K562 (cell line): ENCODE measurements around the gene FAM20C. TPM values are rescaled to one million over a fixed set of nuclear protein-coding genes. Genes with fewer than 3 reads are reported as not detected.

ENCODE experiments used
- ATAC-seq: fragments of 200-7000 bp; cut with Tn5 transposase; 3 replicates; pipeline ENCODE4 v1.9.1; 2020; ENCODE audit warnings: moderate library complexity
- BruUV-seq: library from RNA; stranded (reverse); fragments of 400-500 nt; replicated peaks from 2 replicates; lab custom pipeline; 2021; lab: Mats Ljungman, UMichigan
- CTCF ChIA-PET: fragments of 300-600 bp; formaldehyde crosslinking; extraction: SDS; loops from one replicate; lab custom pipeline; 2021; ENCODE audit warnings: low intra/inter-chr PET ratio; lab: Yijun Ruan, JAX
- POLR2A ChIA-PET: fragments of 300-600, 350-650 bp; sonication (Branson Sonifier 250); formaldehyde crosslinking; extraction: SDS; loops from one replicate; lab custom pipeline; 2021; ENCODE audit warnings: antibody characterized with exemption, inconsistent platforms; lab: Yijun Ruan, JAX
- DNase-seq, 4 experiments: peaks; one replicate each; pipeline versions ENCODE4 v3.0.0 to v3.0.0-alpha.2; 2011 to 2018; ENCODE audit warnings: low spot score in 3 of 4, mixed read lengths in 3 of 4; ENCODE audit errors: extremely low read depth in 1 of 4
- FAIRE-seq: peaks from 2 replicates; lab custom pipeline; 2011; peaks lifted over from hg19 to GRCh38; lab: Jason Lieb, UNC
- H2AFZ ChIP-seq: 2 replicates; pipeline ENCODE4 v1.6.0; 2011; ENCODE audit warnings: low read depth, low read length, control low read depth, inconsistent platforms
- H3K27ac ChIP-seq: fragments of 200-600 bp; 3 replicates; pipeline ENCODE4 v1.8.0; 2011; ENCODE audit warnings: low read depth, mild to moderate bottlenecking, control low read depth, inconsistent platforms, low read length, moderate library complexity, mixed read lengths; ENCODE audit errors: extremely low read depth
- H3K27me3 ChIP-seq, 2 experiments: fragments of 300-600 bp in 1 of 2; 2 replicates in 1 of 2; 3 replicates in 1 of 2; pipeline versions ENCODE4 v1.6.0 to v1.8.0; 2011; ENCODE audit warnings: inconsistent platforms in 2 of 2, low read length in 2 of 2, mild to moderate bottlenecking in 1 of 2, mixed read lengths in 1 of 2, moderate library complexity in 1 of 2; ENCODE audit not compliant: control insufficient read depth in 2 of 2, insufficient read depth in 2 of 2
- H3K36me3 ChIP-seq: fragments of 300-600 bp; 3 replicates; pipeline ENCODE4 v1.8.0; 2011; ENCODE audit warnings: mild to moderate bottlenecking, low read length, inconsistent platforms; ENCODE audit not compliant: control insufficient read depth, insufficient read depth
- H3K4me1 ChIP-seq, 2 experiments: fragments of 200-600 bp in 1 of 2; replicated peaks in 1 of 2; 2 replicates in 1 of 2; 3 replicates in 1 of 2; pipeline versions ENCODE4 v1.5.1 to v1.8.0; 2011; ENCODE audit warnings: inconsistent platforms in 2 of 2, low read length in 2 of 2, mild to moderate bottlenecking in 1 of 2, mixed read lengths in 1 of 2, moderate library complexity in 1 of 2; ENCODE audit not compliant: control insufficient read depth in 2 of 2, insufficient read depth in 2 of 2
- H3K4me2 ChIP-seq: 2 replicates; pipeline ENCODE4 v1.6.1; 2011; ENCODE audit warnings: low read length, control low read depth, inconsistent platforms, mixed read lengths; ENCODE audit not compliant: insufficient read depth
- H3K4me3 ChIP-seq: fragments of 200-600 bp; sonication (generic), shearing (Covaris generic); 2 replicates; pipeline ENCODE4 v1.5.1; 2016; ENCODE audit warnings: control low read depth, inconsistent platforms
- H3K79me2 ChIP-seq: fragments of 200-600 bp; 3 replicates; pipeline ENCODE4 v1.8.0; 2011; ENCODE audit warnings: low read length, inconsistent platforms; ENCODE audit not compliant: control insufficient read depth, insufficient read depth
- H3K9ac ChIP-seq, 2 experiments: 2 replicates each; pipeline versions ENCODE4 v1.6.0 to v1.6.1; 2011; ENCODE audit warnings: low read depth in 2 of 2, low read length in 2 of 2, control low read depth in 1 of 2, inconsistent platforms in 1 of 2, mild to moderate bottlenecking in 1 of 2, mixed read lengths in 1 of 2; ENCODE audit not compliant: insufficient read depth in 1 of 2
- H3K9me1 ChIP-seq: one replicate; pipeline ENCODE4 v1.6.0; 2011; ENCODE audit warnings: inconsistent platforms, mild to moderate bottlenecking, low read length, moderate library complexity; ENCODE audit not compliant: control insufficient read depth, insufficient read depth
- H3K9me3 ChIP-seq: replicated peaks from 2 replicates; pipeline ENCODE4 v1.5.1; 2011; ENCODE audit warnings: low read depth, low read length, inconsistent platforms; ENCODE audit not compliant: control insufficient read depth, insufficient read depth
- H4K20me1 ChIP-seq: replicated peaks from 2 replicates; pipeline ENCODE4 v1.6.1; 2011; ENCODE audit warnings: low read length, inconsistent platforms, mixed read lengths; ENCODE audit not compliant: control insufficient read depth, insufficient read depth
- ARHGAP35 ChIP-seq: fragments of 450-650 bp; IDR thresholded peaks from 2 replicates; pipeline ENCODE4 v1.6.1; 2018; ENCODE audit not compliant: partially characterized antibody
- ATF1 ChIP-seq, 2 experiments: fragments of 450-650 bp in 1 of 2; IDR thresholded peaks; 2 replicates each; pipeline ENCODE4 v1.6.1; 2016; ENCODE audit warnings: missing compliant biosample characterization in 1 of 2, missing genetic modification characterization in 1 of 2
- BCOR ChIP-seq: fragments of 450-650 bp; IDR thresholded peaks from 2 replicates; pipeline ENCODE4 v1.6.1; 2016
- CREBBP ChIP-seq: IDR thresholded peaks from one replicate; pipeline ENCODE4 v1.6.1; 2012; ENCODE audit warnings: low read depth, mild to moderate bottlenecking, control low read depth, inconsistent platforms, low read length
- HLTF ChIP-seq: fragments of 450-650 bp; IDR thresholded peaks from 2 replicates; pipeline ENCODE4 v1.6.1; 2016
- HNRNPK ChIP-seq: fragments of 200-400 bp; formaldehyde crosslinking; IDR thresholded peaks from one replicate; pipeline ENCODE4 v1.6.1; 2018; ENCODE audit warnings: mild to moderate bottlenecking, low read depth, low read length; ENCODE audit not compliant: poor library complexity, severe bottlenecking
- KDM1A ChIP-seq, 2 experiments: fragments of 450-650 bp; IDR thresholded peaks; 2 replicates each; pipeline ENCODE4 v1.6.1; 2016; ENCODE audit warnings: mild to moderate bottlenecking in 2 of 2
- LARP7 ChIP-seq: fragments of 450-650 bp; IDR thresholded peaks from 2 replicates; pipeline ENCODE4 v1.6.1; 2016
- MAZ ChIP-seq, 2 experiments: fragments of 450-650 bp in 1 of 2; sonication (generic) in 1 of 2; formaldehyde crosslinking; IDR thresholded peaks in 1 of 2; conservative IDR thresholded peaks in 1 of 2; 2 replicates each; pipeline versions ENCODE4 v1.4.0 to v1.5.0; 2020; ENCODE audit warnings: mild to moderate bottlenecking in 1 of 2, missing genetic modification reagents in 1 of 2
- NBN ChIP-seq: fragments of 450-650 bp; IDR thresholded peaks from 2 replicates; pipeline ENCODE4 v1.6.1; 2016; ENCODE audit warnings: low read depth, mild to moderate bottlenecking
- NFRKB ChIP-seq: fragments of 450-650 bp; IDR thresholded peaks from 2 replicates; pipeline ENCODE4 v1.6.1; 2016; ENCODE audit warnings: low read depth
- NR2C1 ChIP-seq, 2 experiments: fragments of 450-650 bp; IDR thresholded peaks; 2 replicates each; pipeline ENCODE4 v1.6.1; 2017; ENCODE audit warnings: mild to moderate bottlenecking in 2 of 2, antibody characterized with exemption in 1 of 2, inconsistent platforms in 1 of 2, missing compliant biosample characterization in 1 of 2, missing genetic modification characterization in 1 of 2
- SETDB1 ChIP-seq: IDR thresholded peaks from one replicate; pipeline ENCODE4 v1.6.1; 2012; ENCODE audit warnings: low read length, control low read depth, inconsistent platforms
- SIRT6 ChIP-seq: IDR thresholded peaks from one replicate; pipeline ENCODE4 v1.6.1; 2012; ENCODE audit warnings: low read depth, mild to moderate bottlenecking, control low read depth, inconsistent platforms, low read length, moderate library complexity
- TEAD2 ChIP-seq: fragments of 450-650 bp; IDR thresholded peaks from 2 replicates; pipeline ENCODE4 v1.6.1; 2016; ENCODE audit warnings: missing genetic modification characterization, control low read depth, missing compliant biosample characterization
- VEZF1 ChIP-seq: fragments of 200-800 bp; sonication (Bioruptor generic); IDR thresholded peaks from 2 replicates; pipeline ENCODE4 v1.6.1; 2017; ENCODE audit warnings: missing genetic modification characterization, missing compliant biosample characterization
- ZBTB2 ChIP-seq: fragments of 450-650 bp; IDR thresholded peaks from 2 replicates; pipeline ENCODE4 v1.6.1; 2016; ENCODE audit warnings: antibody characterized with exemption
- ZEB2 ChIP-seq: fragments of 450-650 bp; IDR thresholded peaks from 2 replicates; pipeline ENCODE4 v1.6.1; 2016
- ZNF134 ChIP-seq: fragments of 250-450 bp; sonication (Bioruptor Pico); conservative IDR thresholded peaks from 2 replicates; pipeline ENCODE4 v1.4.0; 2020
- ZNF639 ChIP-seq, 2 experiments: fragments of 200-800 bp in 1 of 2; sonication (Bioruptor generic) in 1 of 2; sonication (generic) in 1 of 2; formaldehyde crosslinking in 1 of 2; IDR thresholded peaks in 1 of 2; conservative IDR thresholded peaks in 1 of 2; 2 replicates each; pipeline versions ENCODE4 v1.5.0 to v1.6.1; 2016 to 2020; ENCODE audit warnings: missing compliant biosample characterization in 1 of 2, missing genetic modification characterization in 1 of 2, missing genetic modification reagents in 1 of 2
- ZNF830 ChIP-seq: fragments of 250-450 bp; sonication (Bioruptor Pico); IDR thresholded peaks from 2 replicates; pipeline ENCODE4 v1.5.0; 2021; ENCODE audit warnings: mild to moderate bottlenecking
- WGBS: fragments of 100-300 bp; shearing (Covaris generic); methylation state at CpG from one replicate; pipeline ENCODE4 v1.1.6; 2016; ENCODE audit warnings: low coverage, mixed read lengths; ENCODE audit not compliant: insufficient coverage; ENCODE audit errors: missing lambda C conversion rate; 5-methylcytosine and 5-hydroxymethylcytosine counted together
- in situ Hi-C: fragments of 300-500 bp; cut with MboI; formaldehyde crosslinking; loops from 4 replicates; pipeline ENCODE4 v1.15.0; 2018; ENCODE audit warnings: inconsistent platforms, mixed read lengths
- intact Hi-C: fragments of 100-400 bp; cut with micrococcal nuclease; formaldehyde crosslinking; loops from 2 replicates; pipeline ENCODE4 v1.14.2; 2022
- polyA plus RNA-seq, 8 experiments: library from polyadenylated mRNA; depleted of rRNA in 4 of 8; stranded (reverse) in 5 of 8; unstranded in 3 of 8; fragments of >200 nt; fragmentation: Nextera tagmentation in 2 of 8; fragmentation: Illumina TruSeq in 1 of 8; extraction: Ambion mirVana in 2 of 8; extraction: Trizol in 1 of 8; gene quantifications; 2 replicates each; pipeline versions ENCODE4 v1.2.1 to v1.2.3, GENCODE V29; 2011 to 2014; ENCODE audit warnings: inconsistent platforms in 1 of 8, missing spikeins in 1 of 8
- total RNA-seq, 7 experiments: library from RNA; depleted of rRNA in 6 of 7; stranded (reverse); fragments of >200 nt in 6 of 7; fragmentation: Illumina TruSeq in 2 of 7; extraction: Trizol in 2 of 7; gene quantifications; 2 replicates each; pipeline versions ENCODE4 v1.2.1 to v1.2.3, GENCODE V29; 2011 to 2021; ENCODE audit warnings: low replicate concordance in 1 of 7

Gene FAM20C
- total and polyA plus RNA-seq, 9 of the 15 experiments (the other 6 are each of a cell fraction or from before 2014, with no cell fraction given) = 0.09 TPM; not detected in 8

DNA sequence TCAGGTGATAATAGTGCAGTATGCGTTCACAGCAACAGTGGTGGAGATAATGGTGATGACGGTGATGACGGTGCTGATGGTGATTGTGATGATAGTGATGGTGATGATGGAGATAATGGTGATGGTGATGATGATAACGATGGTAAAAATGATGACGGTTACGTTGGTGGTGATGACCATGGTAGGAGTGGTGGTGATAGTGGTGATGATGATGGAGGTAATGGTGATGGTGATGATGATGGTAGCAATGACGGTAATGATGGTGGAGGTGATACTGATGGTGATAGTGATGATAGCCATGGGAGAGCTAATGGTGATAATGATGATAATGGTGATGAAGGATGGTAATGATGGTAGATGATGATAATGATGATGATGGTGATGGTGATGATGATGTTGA is 45.0 kb downstream of the FAM20C start:
- H3K36me3 ChIP-seq = no peaks in the 10 kb centered on the region
- H3K9ac ChIP-seq = no peak overlapping the region
- H3K79me2 ChIP-seq = no peaks in the 10 kb centered on the region
- H3K4me3 ChIP-seq = no peak overlapping the region
- BruUV-seq = no TSS peak
- H3K27me3 ChIP-seq = peaks cover 28 to 52% of the 10 kb centered on the region in 2 experiments
- FAIRE-seq (no peak), DNase-seq (no peak), ATAC-seq (no peak)
- no peak overlapping the region for H3K4me2 ChIP-seq
- intact Hi-C loops = no loop called here
- no peak overlapping the region; the same call in 2 of the 3 replicates for H3K27ac ChIP-seq
- in situ Hi-C loops = no loop called here
- POLR2A ChIA-PET = interaction anchor here (0.6 to 0.7 kb wide), 2 partner anchors 22 to 226 kb away, joined by 3 read pairs; no protein-coding TSS in a partner anchor
- H3K4me1 ChIP-seq = peaks cover 0 to 9% of the 10 kb centered on the region in 2 experiments; a peak in 1 of 5 replicates
- H2AFZ ChIP-seq = no peak overlapping the region
- CTCF ChIA-PET = no interaction called here
- H3K9me3 ChIP-seq = peaks cover 4% of the 10 kb centered on the region
- 35% methylated on average over 7 of the region's 7 CpGs for WGBS
- H3K9me1 ChIP-seq = no peaks in the 10 kb centered on the region
- H4K20me1 ChIP-seq = peaks cover 20% of the 10 kb centered on the region
- TF ChIP-seq ZNF830 (CRISPR knock-in tag) (no peak), HNRNPK (no peak), ZEB2 (peak; percentile 32; the same call in 1 of the 2 replicates), BCOR (peak; percentile 44; the same call in 1 of the 2 replicates), ZBTB2 (peak; percentile 51; the same call in 1 of the 2 replicates), KDM1A (IDR thresholded peaks at IDR 0.05) (peak; percentile 56 to 64; a peak in 2 of 4 replicates), MAZ (CRISPR knock-in tag; conservative IDR thresholded peaks at IDR 0.05 in 1 of 2, IDR thresholded peaks at IDR 0.05 in 1 of 2) (no peak), HLTF (0 out of 2 replicates have a peak, but pooled peaks have one; percentile 36), VEZF1 (CRISPR knock-in tag) (no peak), CREBBP (no peak), ATF1 (CRISPR knock-in tag; IDR thresholded peaks at IDR 0.05) (no peak), ATF1 (tag; IDR thresholded peaks at IDR 0.05) (peak; percentile 54; the same call in 1 of the 2 replicates), ZNF639 (CRISPR knock-in tag; conservative IDR thresholded peaks at IDR 0.05 in 1 of 2, IDR thresholded peaks at IDR 0.05 in 1 of 2) (no peak), LARP7 (no peak), ARHGAP35 (peak; percentile 54), SIRT6 (no peak), NR2C1 (IDR thresholded peaks at IDR 0.05) (no peak), NR2C1 (tag; IDR thresholded peaks at IDR 0.05) (no peak), SETDB1 (no peak), NFRKB (no peak), NBN (no peak), TEAD2 (tag) (no peak), ZNF134 (CRISPR knock-in tag) (no peak)
